Suppressor macrophage (primary cell): ENCODE measurements around the gene TMEM247.
A peak's percentile ranks its signal among the peaks of the same experiment; 100 is the strongest.

Experiments
- DNase-seq, 4 experiments: peaks; one replicate each; pipeline ENCODE4 v3.0.0-alpha.2; 2020 to 2022

The TMEM247 gene

GRCh38 chr2:46490521-46491141 is 11.3 kb downstream of the TMEM247 start:
- peak; percentile 61 to 84 (median 76) for DNase-seq

- no peak for DNase-seq
Measured at GRCh38 chr2:46492301-46492700, 12.9 kb downstream of the TMEM247 start.

- DNase-seq: no peak
Measured at GRCh38 chr2:46493241-46493970, 14.0 kb downstream of the TMEM247 start.

- DNase-seq: no peak
Measured at GRCh38 chr2:46493971-46494250, 14.5 kb downstream of the TMEM247 start.

GRCh38 chr2:46494596-46494995 is 15.2 kb downstream of the TMEM247 start:
- no peak for DNase-seq

GRCh38 chr2:46495231-46496030 is 16.1 kb downstream of the TMEM247 start:
- DNase-seq: no peak

GRCh38 chr2:46497766-46498165 is 18.4 kb downstream of the TMEM247 start:
- peak in 3 of 4 experiments; percentile 43 to 59 (median 51) for DNase-seq

GRCh38 chr2:46498681-46499080 is 19.3 kb downstream of the TMEM247 start:
- peak in 2 of 4 experiments; percentile 57 to 64 for DNase-seq

GRCh38 chr2:46499392-46499785 is 20.0 kb downstream of the TMEM247 start:
- DNase-seq: no peak

- no peak for DNase-seq
Measured at GRCh38 chr2:46500801-46501200, 21.4 kb downstream of the TMEM247 start.

GRCh38 chr2:46502291-46502885 is 23.0 kb downstream of the TMEM247 start:
- peak in 3 of 4 experiments; percentile 49 to 58 (median 51) for DNase-seq

- DNase-seq: no peak
Measured at GRCh38 chr2:46503686-46504085, 24.3 kb downstream of the TMEM247 start.

- peak in 3 of 4 experiments; percentile 40 to 51 (median 46) for DNase-seq
Measured at GRCh38 chr2:46504221-46504620, 24.9 kb downstream of the TMEM247 start.

GRCh38 chr2:46504685-46505471 is 25.5 kb downstream of the TMEM247 start:
- DNase-seq: no peak

GRCh38 chr2:46505472-46505783 is 26.1 kb downstream of the TMEM247 start:
- DNase-seq: no peak

- peak in 2 of 4 experiments; percentile 13 to 19 for DNase-seq
Measured at GRCh38 chr2:46506131-46506706, 26.9 kb downstream of the TMEM247 start.

GRCh38 chr2:46508312-46508711 is 28.9 kb downstream of the TMEM247 start:
- no peak for DNase-seq

- no peak for DNase-seq
Measured at GRCh38 chr2:46508759-46509158, 29.4 kb downstream of the TMEM247 start.

GRCh38 chr2:46509804-46510203 is 30.4 kb downstream of the TMEM247 start:
- no peak for DNase-seq

- DNase-seq: peak in 2 of 4 experiments; percentile 33 to 38
Measured at GRCh38 chr2:46510598-46511177, 31.3 kb downstream of the TMEM247 start.

- no peak for DNase-seq
Measured at GRCh38 chr2:46512185-46512584, 32.8 kb downstream of the TMEM247 start.

- DNase-seq: no peak
Measured at GRCh38 chr2:46514738-46515137, 35.4 kb downstream of the TMEM247 start.
